Esophagus (tissue), 2 donors: Measurements from ENCODE around the gene PTMS. TPM values are rescaled to one million over a fixed set of nuclear protein-coding genes. Genes with fewer than 3 reads are reported as not detected.
A peak's percentile ranks its signal among the peaks of the same experiment; 100 is the strongest.

Experiments used
- H3K27ac ChIP-seq, 2 donors: one replicate each; pipeline ENCODE4 v1.5.1; 2013; ENCODE audit warnings: low read depth in 2 of 2, mild to moderate bottlenecking in 2 of 2, inconsistent platforms in 1 of 2, low read length in 1 of 2, moderate library complexity in 1 of 2
- H3K27me3 ChIP-seq, 2 donors: one replicate each; pipeline ENCODE4 v1.6.1; 2013; ENCODE audit warnings: low read length in 2 of 2, control low read depth in 1 of 2, mild to moderate bottlenecking in 1 of 2; ENCODE audit not compliant: insufficient read depth in 2 of 2, control insufficient read depth in 1 of 2
- H3K36me3 ChIP-seq, 2 donors: one replicate each; pipeline ENCODE4 v1.6.1; 2013; ENCODE audit warnings: low read length in 1 of 2; ENCODE audit not compliant: control insufficient read depth in 2 of 2, insufficient read depth in 2 of 2
- H3K4me1 ChIP-seq, 2 donors: one replicate each; pipeline ENCODE4 v1.6.1; 2013; ENCODE audit warnings: low read length in 1 of 2; ENCODE audit not compliant: control insufficient read depth in 2 of 2, insufficient read depth in 2 of 2
- H3K4me3 ChIP-seq, 2 donors: one replicate each; pipeline ENCODE4 v1.5.1; 2013; ENCODE audit warnings: low read length in 2 of 2, mild to moderate bottlenecking in 2 of 2, low read depth in 1 of 2, moderate library complexity in 1 of 2
- H3K9me3 ChIP-seq, 2 donors: one replicate each; pipeline ENCODE4 v1.6.1; 2013; ENCODE audit warnings: mild to moderate bottlenecking in 2 of 2, low read depth in 1 of 2, low read length in 1 of 2, moderate library complexity in 1 of 2; ENCODE audit not compliant: control insufficient read depth in 2 of 2, insufficient read depth in 1 of 2
- WGBS, 2 donors: extraction: QIAGEN DNeasy Blood & Tissue Kit; methylation state at CpG; one replicate each; pipeline ENCODE4 v1.1.7; 2013; 5-methylcytosine and 5-hydroxymethylcytosine counted together
- polyA plus RNA-seq, 2 donors: library from polyadenylated mRNA; stranded (reverse); fragments of 200-250 nt; gene quantifications; one replicate each; pipeline ENCODE4 v1.2.3, GENCODE V29; 2013
- donor health status: healthy with polysubstance abuse.
- donor health status: Bipolar disorder and iron deficiency.

Gene PTMS, protein sequence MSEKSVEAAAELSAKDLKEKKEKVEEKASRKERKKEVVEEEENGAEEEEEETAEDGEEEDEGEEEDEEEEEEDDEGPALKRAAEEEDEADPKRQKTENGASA
- 100 to 1,000 TPM; 249 to 449 TPM for polyA plus RNA-seq

DNA sequence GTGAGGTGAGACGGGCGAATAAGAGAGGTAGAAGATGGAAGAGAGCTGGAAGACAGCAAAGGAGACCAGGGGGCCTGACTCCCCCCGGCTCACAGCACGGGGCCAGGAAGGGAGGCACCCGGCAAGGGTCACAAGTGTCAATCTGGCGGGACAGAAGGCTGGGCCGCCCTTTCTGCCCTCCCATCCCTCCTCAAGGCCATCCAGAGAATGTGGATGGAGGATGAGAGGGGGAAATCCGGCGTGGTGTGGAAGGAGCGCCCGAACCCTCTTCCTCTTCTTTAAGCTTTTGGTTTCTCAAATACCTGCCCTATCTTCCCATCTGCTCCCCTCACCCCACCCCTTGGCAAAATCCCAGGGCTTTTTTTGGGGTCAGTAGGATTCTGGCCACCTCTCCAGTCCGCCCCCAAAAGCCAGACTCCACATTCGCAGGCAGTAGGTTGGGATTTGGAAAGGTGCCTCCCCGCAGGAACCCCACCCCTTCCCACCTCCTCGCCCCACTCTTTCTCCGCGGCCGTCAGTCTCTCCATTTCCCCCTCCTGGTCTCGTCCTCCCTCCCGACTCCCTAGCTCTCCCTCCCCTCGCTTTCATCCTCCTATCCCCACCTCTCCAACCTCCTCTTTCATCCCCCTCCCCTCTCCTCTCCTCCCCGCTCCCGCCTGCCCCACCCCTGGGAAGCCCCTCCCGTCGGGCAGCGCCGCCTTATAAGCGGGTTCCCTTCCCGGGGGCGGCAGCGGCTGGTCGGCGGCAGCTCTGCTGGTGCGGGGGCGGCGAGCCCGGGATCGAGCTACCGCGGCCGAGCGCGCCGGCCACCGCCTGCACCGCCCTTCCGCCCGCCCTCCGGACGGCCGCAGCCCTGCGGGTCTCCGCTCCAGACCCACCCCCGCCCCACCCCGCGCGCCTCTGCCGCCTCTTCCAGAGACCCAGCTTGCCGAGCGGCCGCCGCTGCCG, at the start of gene PTMS:
Gene PTMS (plus strand): TSS at position 730 of the 948 bp plus-strand sequence. CDS start 343 bp downstream, outside the sequence.
- WGBS, 2 donors, result 3% methylated on average over 38 to 63 of the region's 63 CpGs
- no peaks in the 10 kb centered on the region for H3K27me3 ChIP-seq
- H3K9me3 ChIP-seq, result no peaks in the 10 kb centered on the region
- peak within 1 kb of the TSS; percentile 92 to 96 for H3K27ac ChIP-seq
- H3K4me1 ChIP-seq, result peaks cover 2 to 20% of the 10 kb centered on the region in 2 donors
- peaks cover 0 to 7% of the 10 kb centered on the region in 2 donors for H3K36me3 ChIP-seq
- peak within 1 kb of the TSS; percentile 62 to 88 for H3K4me3 ChIP-seq

- H3K9me3 ChIP-seq, result no peaks in the 10 kb centered on the region
- H3K4me1 ChIP-seq, result no peaks in the 10 kb centered on the region
- H3K4me3 ChIP-seq, result no peak overlapping the region
- no peak overlapping the region for H3K27ac ChIP-seq
- H3K36me3 ChIP-seq, result no peaks in the 10 kb centered on the region
- WGBS, 2 donors, result 74 to 85% methylated on average over 7 to 8 of the region's 10 CpGs
- no peaks in the 10 kb centered on the region for H3K27me3 ChIP-seq
Measured at GRCh38 chr12:6716874-6717437, 49.2 kb upstream of the PTMS start.

DNA sequence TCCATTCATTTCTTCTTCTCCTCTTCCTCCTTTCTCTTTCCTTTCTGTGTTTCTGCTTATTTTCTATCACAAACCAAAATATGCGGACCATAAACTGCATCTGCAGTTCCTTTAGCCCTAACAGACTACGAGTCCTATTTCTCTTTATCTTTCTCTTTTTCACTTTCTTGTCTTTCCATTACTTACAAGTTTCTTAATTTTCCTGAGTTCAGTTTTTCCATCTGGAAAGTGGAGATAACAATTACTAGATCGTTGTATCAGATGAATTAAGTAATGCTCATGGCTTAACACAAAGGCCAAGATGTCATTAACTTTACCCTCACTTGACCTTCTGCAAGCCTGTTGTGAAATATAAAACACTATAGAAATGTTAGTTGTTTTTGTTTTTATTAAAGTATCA, 43.3 kb upstream of the PTMS start:
- Histone ChIP-seq H3K9me3 (no peaks in the 10 kb centered on the region), H3K4me1 (peaks cover 0 to 4% of the 10 kb centered on the region in 2 donors)
- 80 to 86% methylated on average over 3 of the region's 3 CpGs for WGBS, 2 donors

GRCh38 chr12:6723607-6724408, 42.4 kb upstream of the PTMS start, which contains the start of gene COPS7A:
COPS7A (plus strand) TSS chr12:6724046; CDS start chr12:6724657, 611 bp downstream.
- WGBS, 2 donors, result 0 to 1% methylated on average over 49 of the region's 49 CpGs

More for the DNA sequence above, 43.3 kb upstream of the PTMS start:
- no peaks in the 10 kb centered on the region for H3K27me3 ChIP-seq
- H3K36me3 ChIP-seq, result no peaks in the 10 kb centered on the region
- no peak overlapping the region for H3K4me3 ChIP-seq
- H3K27ac ChIP-seq, result no peak overlapping the region

DNA sequence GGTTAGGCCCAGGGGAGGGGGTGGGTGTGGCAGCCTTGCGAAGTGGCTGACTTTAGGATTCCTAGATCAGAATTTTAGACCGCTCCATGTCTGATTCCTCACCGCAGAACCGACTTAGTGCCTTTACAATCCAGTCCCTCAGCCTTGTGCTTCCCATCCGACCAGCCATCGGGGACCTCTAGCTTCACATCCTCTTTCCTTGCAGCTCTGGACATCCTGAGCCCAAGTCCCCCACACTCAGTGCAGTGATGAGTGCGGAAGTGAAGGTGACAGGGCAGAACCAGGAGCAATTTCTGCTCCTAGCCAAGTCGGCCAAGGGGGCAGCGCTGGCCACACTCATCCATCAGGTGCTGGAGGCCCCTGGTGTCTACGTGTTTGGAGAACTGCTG, 41.8 kb upstream of the PTMS start:
- Histone ChIP-seq H3K27me3 (no peaks in the 10 kb centered on the region), H3K4me1 (peaks cover 0 to 4% of the 10 kb centered on the region in 2 donors), H3K4me3 (peak overlapping the region; percentile 55 to 64), H3K9me3 (no peaks in the 10 kb centered on the region), H3K36me3 (peaks cover 0 to 11% of the 10 kb centered on the region in 2 donors), H3K27ac (peak overlapping the region; percentile 68 to 94)
- WGBS, 2 donors, result 11 to 16% methylated on average over 10 of the region's 10 CpGs

More at GRCh38 chr12:6723607-6724408, 42.4 kb upstream of the PTMS start, which contains the start of gene COPS7A:
- Histone ChIP-seq H3K27me3 (no peaks in the 10 kb centered on the region), H3K4me3 (peak within 1 kb of the TSS; percentile 55 to 64), H3K4me1 (peaks cover 0 to 4% of the 10 kb centered on the region in 2 donors), H3K27ac (peak within 1 kb of the TSS; percentile 68 to 94), H3K9me3 (no peaks in the 10 kb centered on the region), H3K36me3 (peaks cover 0 to 7% of the 10 kb centered on the region in 2 donors)

GRCh38 chr12:6725350-6725749, 40.8 kb upstream of the PTMS start:
- WGBS, 2 donors, result 90 to 91% methylated on average over 7 of the region's 7 CpGs
- no peak overlapping the region for H3K4me3 ChIP-seq
- no peaks in the 10 kb centered on the region for H3K27me3 ChIP-seq
- H3K9me3 ChIP-seq, result no peaks in the 10 kb centered on the region
- H3K36me3 ChIP-seq, result peaks cover 2 to 19% of the 10 kb centered on the region in 2 donors
- H3K27ac ChIP-seq, result no peak overlapping the region
- H3K4me1 ChIP-seq, result peaks cover 0 to 4% of the 10 kb centered on the region in 2 donors

GRCh38 chr12:6729186-6729585, 37.0 kb upstream of the PTMS start:
- no peak overlapping the region for H3K27ac ChIP-seq
- no peaks in the 10 kb centered on the region for H3K27me3 ChIP-seq
- H3K4me3 ChIP-seq, result no peak overlapping the region
- H3K9me3 ChIP-seq, result no peaks in the 10 kb centered on the region
- H3K36me3 ChIP-seq, result peaks cover 15 to 36% of the 10 kb centered on the region in 2 donors
- peaks cover 0 to 4% of the 10 kb centered on the region in 2 donors for H3K4me1 ChIP-seq
- 93 to 95% methylated on average over 18 of the region's 18 CpGs for WGBS, 2 donors

- Histone ChIP-seq H3K36me3 (peaks cover 15 to 36% of the 10 kb centered on the region in 2 donors), H3K27ac (no peak overlapping the region), H3K4me1 (no peaks in the 10 kb centered on the region), H3K4me3 (no peak overlapping the region), H3K9me3 (no peaks in the 10 kb centered on the region), H3K27me3 (no peaks in the 10 kb centered on the region)
- 91 to 92% methylated on average over 8 of the region's 8 CpGs for WGBS, 2 donors
Measured at GRCh38 chr12:6730169-6730568, 36.0 kb upstream of the PTMS start.
